Esophagus muscularis mucosa (tissue), 4 donors: ENCODE data around the gene IFITM1. TPM values are rescaled to one million over a fixed set of nuclear protein-coding genes. Genes with fewer than 3 reads are reported as not detected.

Experiments used
- DNase-seq: peaks from one replicate; pipeline ENCODE4 v3.0.0-alpha.2; 2017; ENCODE audit errors: extremely low spot score
- H3K27ac ChIP-seq, 4 donors: fragments of 200-600 bp; sonication (generic); replicated peaks in 1 of 4; 1 replicate in 3 of 4; 2 replicates in 1 of 4; pipeline ENCODE4 v1.5.1; 2016 to 2019; ENCODE audit warnings: mild to moderate bottlenecking in 1 of 4
- H3K27me3 ChIP-seq, 4 donors: fragments of 200-600 bp; sonication (generic); one replicate each; pipeline versions ENCODE4 v1.5.1 to v1.6.0; 2016 to 2019
- H3K36me3 ChIP-seq, 4 donors: fragments of 200-600 bp; sonication (generic); one replicate each; pipeline ENCODE4 v1.5.1; 2016 to 2019
- H3K4me1 ChIP-seq, 4 donors: fragments of 200-600 bp; sonication (generic); one replicate each; pipeline ENCODE4 v1.5.1; 2016 to 2019
- H3K4me3 ChIP-seq, 4 donors: fragments of 200-600 bp; sonication (generic); 1 replicate in 2 of 4; 2 replicates in 2 of 4; pipeline ENCODE4 v1.5.1; 2016 to 2019; ENCODE audit warnings: mild to moderate bottlenecking in 4 of 4, moderate library complexity in 1 of 4
- H3K9me3 ChIP-seq, 4 donors: fragments of 200-600 bp; sonication (generic); 1 replicate in 3 of 4; 2 replicates in 1 of 4; pipeline ENCODE4 v1.5.1; 2016 to 2019
- EP300 ChIP-seq: sonication (generic); formaldehyde crosslinking; IDR thresholded peaks from one replicate; pipeline ENCODE4 v1.6.1; 2017; ENCODE audit warnings: antibody characterized with exemption
- POLR2A ChIP-seq: fragments of 450-650 bp; IDR thresholded peaks from one replicate; pipeline ENCODE4 v1.6.1; 2017; ENCODE audit warnings: antibody characterized with exemption, moderate library complexity, mild to moderate bottlenecking, low read depth
- POLR2AphosphoS5 ChIP-seq, 2 donors: sonication (generic); formaldehyde crosslinking; IDR thresholded peaks; one replicate each; pipeline ENCODE4 v1.6.1; 2017; ENCODE audit warnings: antibody characterized with exemption in 2 of 2
- WGBS: methylation state at CpG from one replicate; pipeline ENCODE4 v1.1.5; 2018; 5-methylcytosine and 5-hydroxymethylcytosine counted together
- intact Hi-C: fragments of 100-400 bp; cut with DNase I; formaldehyde crosslinking; loops from one replicate; pipeline ENCODE4 v1.15.1; 2023
- total RNA-seq, 4 donors: library from RNA; depleted of rRNA; stranded (reverse); fragments of >200 nt; gene quantifications; one replicate each; pipeline versions ENCODE4 v1.1.0 to v1.2.1, GENCODE V29; 2016
- TF ChIP-seq, protein P1 (sequence below), 3 experiments: fragments of 200-600 bp in 2 of 3; fragments of 450-650 bp in 1 of 3; sonication (generic) in 2 of 3; IDR thresholded peaks; one replicate each; pipeline ENCODE4 v1.5.1; 2017 to 2019; ENCODE audit warnings: antibody characterized with exemption in 3 of 3, mild to moderate bottlenecking in 2 of 3, moderate library complexity in 1 of 3

The IFITM1 gene
- total RNA-seq, 4 donors from 2014 or later, result 60.6 to 197 (median 171) TPM

DNA sequence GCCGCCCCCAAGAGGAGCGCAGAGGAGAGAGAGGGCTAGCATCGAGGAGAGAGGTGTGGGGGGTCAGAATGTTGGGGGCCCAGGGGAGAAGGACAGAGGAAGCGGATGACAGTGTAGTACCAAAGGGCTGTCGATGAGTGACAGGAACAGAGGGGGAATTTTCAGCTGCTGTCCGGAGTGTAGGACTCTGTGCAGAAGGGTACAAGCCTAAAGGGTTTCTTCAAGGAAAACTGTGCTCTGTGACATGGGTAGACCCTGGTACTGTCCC is 41.0 kb upstream of the IFITM1 start:
- H3K36me3 ChIP-seq, result no peaks in the 10 kb centered on the region
- no peak overlapping the region for H3K27ac ChIP-seq
- H3K4me3 ChIP-seq, result no peak overlapping the region
- no peak for DNase-seq
- 83% methylated on average over 6 of the region's 6 CpGs for WGBS
- TF ChIP-seq EP300 (no peak), POLR2A (no peak), POLR2AphosphoS5 (IDR thresholded peaks at IDR 0.05) (no peak)
- TF ChIP-seq, protein P1, sequence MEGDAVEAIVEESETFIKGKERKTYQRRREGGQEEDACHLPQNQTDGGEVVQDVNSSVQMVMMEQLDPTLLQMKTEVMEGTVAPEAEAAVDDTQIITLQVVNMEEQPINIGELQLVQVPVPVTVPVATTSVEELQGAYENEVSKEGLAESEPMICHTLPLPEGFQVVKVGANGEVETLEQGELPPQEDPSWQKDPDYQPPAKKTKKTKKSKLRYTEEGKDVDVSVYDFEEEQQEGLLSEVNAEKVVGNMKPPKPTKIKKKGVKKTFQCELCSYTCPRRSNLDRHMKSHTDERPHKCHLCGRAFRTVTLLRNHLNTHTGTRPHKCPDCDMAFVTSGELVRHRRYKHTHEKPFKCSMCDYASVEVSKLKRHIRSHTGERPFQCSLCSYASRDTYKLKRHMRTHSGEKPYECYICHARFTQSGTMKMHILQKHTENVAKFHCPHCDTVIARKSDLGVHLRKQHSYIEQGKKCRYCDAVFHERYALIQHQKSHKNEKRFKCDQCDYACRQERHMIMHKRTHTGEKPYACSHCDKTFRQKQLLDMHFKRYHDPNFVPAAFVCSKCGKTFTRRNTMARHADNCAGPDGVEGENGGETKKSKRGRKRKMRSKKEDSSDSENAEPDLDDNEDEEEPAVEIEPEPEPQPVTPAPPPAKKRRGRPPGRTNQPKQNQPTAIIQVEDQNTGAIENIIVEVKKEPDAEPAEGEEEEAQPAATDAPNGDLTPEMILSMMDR (IDR thresholded peaks at IDR 0.05), result no peak
- intact Hi-C loops, result no loop called here
- H3K27me3 ChIP-seq, result peaks cover 0 to 34% (median 0%) of the 10 kb centered on the region in 4 donors
- H3K9me3 ChIP-seq, result no peaks in the 10 kb centered on the region
- H3K4me1 ChIP-seq, result peaks cover 0 to 9% (median 4%) of the 10 kb centered on the region in 4 donors

- Histone ChIP-seq H3K27ac (no peak overlapping the region), H3K27me3 (peaks cover 5 to 51% (median 30%) of the 10 kb centered on the region in 4 donors), H3K4me3 (no peak overlapping the region), H3K36me3 (no peaks in the 10 kb centered on the region), H3K9me3 (no peaks in the 10 kb centered on the region), H3K4me1 (peaks cover 20 to 28% (median 26%) of the 10 kb centered on the region in 4 donors)
- DNase-seq, result no peak
- intact Hi-C loops, result no loop called here
- no peak for TF ChIP-seq EP300
- TF ChIP-seq POLR2A, result no peak
- TF ChIP-seq, protein P1 (IDR thresholded peaks at IDR 0.05), result no peak
- TF ChIP-seq POLR2AphosphoS5 (IDR thresholded peaks at IDR 0.05), result no peak
Observed at GRCh38 chr11:276219-276618, 37.6 kb upstream of the IFITM1 start.

DNA sequence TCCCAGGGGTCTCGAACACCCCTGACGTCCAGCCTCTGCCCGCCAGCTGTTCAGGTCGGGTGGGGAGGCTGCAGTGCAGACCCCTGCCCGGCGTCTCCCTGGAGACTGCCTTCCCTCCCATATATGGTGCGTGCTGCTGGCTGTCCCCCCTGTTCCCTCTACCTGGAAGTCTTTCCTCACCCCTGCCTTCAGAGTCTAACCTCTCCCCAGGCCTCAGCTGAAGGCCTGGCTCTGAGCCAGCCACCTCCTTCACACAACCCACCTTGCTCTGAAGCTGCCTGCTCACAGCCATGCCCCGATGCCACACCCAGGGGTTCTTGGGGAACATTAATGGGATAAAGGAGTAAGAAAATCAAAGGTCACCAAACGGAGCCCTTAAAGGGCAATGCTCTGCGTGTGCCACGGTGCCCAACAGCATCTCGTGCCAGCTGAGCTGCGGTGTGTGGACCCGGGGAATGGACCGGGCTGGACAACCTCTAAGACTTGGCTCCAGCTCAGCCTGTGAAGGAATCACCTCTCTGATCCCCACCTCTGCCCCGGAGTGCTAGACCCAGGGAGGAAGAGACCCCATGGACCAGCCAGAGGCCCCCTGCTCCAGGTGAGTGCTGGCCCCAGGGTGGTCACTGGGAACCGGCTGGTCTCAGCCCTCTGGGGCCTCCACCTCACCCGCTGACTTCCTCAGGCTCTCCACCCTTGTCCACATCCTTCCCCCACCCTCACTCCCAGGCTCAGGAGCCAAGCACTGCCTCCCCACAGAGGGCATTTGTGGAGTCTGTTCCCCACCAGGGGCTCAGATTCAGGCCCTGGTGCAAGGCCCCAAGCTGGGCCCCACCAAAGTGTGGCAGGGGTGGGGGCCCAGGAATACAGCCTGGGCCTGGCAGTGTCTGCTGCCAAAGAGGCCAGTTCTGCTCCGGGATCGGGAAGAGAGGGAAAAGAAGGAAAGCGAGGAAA is 35.6 kb upstream of the IFITM1 start, which contains the start of gene NLRP6:
NLRP6 (plus strand) TSS at position 407 of the 951 bp plus-strand sequence; CDS start at position 570, 163 bp downstream.
- peaks cover 5 to 56% (median 46%) of the 10 kb centered on the region in 4 donors for H3K27me3 ChIP-seq
- no peak within 1 kb of the TSS for H3K27ac ChIP-seq
- peaks cover 20 to 35% (median 32%) of the 10 kb centered on the region in 4 donors for H3K4me1 ChIP-seq
- TF ChIP-seq POLR2AphosphoS5 (IDR thresholded peaks at IDR 0.05) (no peak), EP300 (no peak), POLR2A (no peak)
- TF ChIP-seq, protein P1 (IDR thresholded peaks at IDR 0.05), result no peak
- H3K9me3 ChIP-seq, result no peaks in the 10 kb centered on the region
- 79% methylated on average over 17 of the region's 21 CpGs for WGBS
- H3K4me3 ChIP-seq, result peak within 1 kb of the TSS in 3 of 4 donors; percentile 33 to 48 (median 38)
- intact Hi-C loops, result no loop called here
- H3K36me3 ChIP-seq, result no peaks in the 10 kb centered on the region
- DNase-seq, result no peak

DNA sequence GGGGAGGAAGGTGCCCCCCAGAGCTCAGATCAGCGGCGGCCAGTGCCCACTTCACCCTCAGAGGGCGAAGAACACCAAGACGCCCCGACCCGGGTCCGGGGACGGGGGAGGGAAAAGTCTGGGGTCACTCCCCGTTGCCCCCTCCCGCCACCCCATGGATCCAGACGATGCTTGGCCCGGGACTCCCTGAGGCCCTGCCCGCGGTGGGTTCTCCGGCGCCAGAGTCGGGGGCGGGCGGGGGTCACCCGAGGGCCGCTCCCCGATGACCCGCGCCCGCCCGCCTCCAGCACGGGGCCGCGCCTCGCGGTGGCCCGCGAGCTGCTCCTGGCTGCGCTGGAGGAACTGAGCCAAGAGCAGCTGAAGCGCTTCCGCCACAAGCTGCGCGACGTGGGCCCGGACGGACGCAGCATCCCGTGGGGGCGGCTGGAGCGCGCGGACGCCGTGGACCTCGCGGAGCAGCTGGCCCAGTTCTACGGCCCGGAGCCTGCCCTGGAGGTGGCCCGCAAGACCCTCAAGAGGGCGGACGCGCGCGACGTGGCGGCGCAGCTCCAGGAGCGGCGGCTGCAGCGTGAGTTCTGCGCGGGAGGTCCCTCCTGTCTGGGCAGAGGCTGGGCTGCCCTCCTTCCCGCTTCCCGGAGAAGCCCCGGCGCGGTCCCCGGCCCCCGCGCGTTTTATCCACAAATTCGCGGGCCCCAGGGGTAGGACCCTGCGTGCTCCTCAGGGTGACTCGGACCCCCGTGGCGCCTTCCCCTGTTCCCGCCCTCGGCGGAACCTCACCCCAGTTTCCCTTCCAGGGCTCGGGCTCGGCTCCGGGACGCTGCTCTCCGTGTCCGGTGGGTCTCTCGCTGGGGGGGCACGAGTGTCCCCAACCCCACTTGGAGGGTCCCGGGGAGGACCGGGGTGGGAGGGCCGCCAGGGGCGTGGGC is 34.5 kb upstream of the IFITM1 start:
- H3K36me3 ChIP-seq, result no peaks in the 10 kb centered on the region
- peaks cover 5 to 66% (median 48%) of the 10 kb centered on the region in 4 donors for H3K27me3 ChIP-seq

More for the DNA sequence above, 34.5 kb upstream of the IFITM1 start:
- H3K27ac ChIP-seq, result no peak overlapping the region
- H3K9me3 ChIP-seq, result no peaks in the 10 kb centered on the region
- peaks cover 20 to 35% (median 32%) of the 10 kb centered on the region in 4 donors for H3K4me1 ChIP-seq
- no peak for DNase-seq
- intact Hi-C loops, result no loop called here
- no peak for TF ChIP-seq POLR2AphosphoS5 (IDR thresholded peaks at IDR 0.05)
- TF ChIP-seq EP300, result no peak
- no peak for TF ChIP-seq POLR2A
- TF ChIP-seq, protein P1 (IDR thresholded peaks at IDR 0.05), result no peak
- WGBS, result 16% methylated on average over 9 of the region's 97 CpGs
- H3K4me3 ChIP-seq, result peak overlapping the region; percentile 7 to 48 (median 36)
